ENCODE results near the gene GPBP1. TPM values are rescaled to one million over a fixed set of nuclear protein-coding genes. Genes with fewer than 3 reads are reported as not detected.
"Not testable (repeated sequence)": the region's sequence is repeated elsewhere in the genome, so short reads cannot be mapped to it uniquely, and the experiment has no call there.

Gene GPBP1
- 35.5 and 50.4 TPM in 2 replicates for total RNA-seq

- peak; percentile 97 to 99 for DNase-seq (ENCODE audit: low read depth in 2 of 2)
Measured at GRCh38 chr5:57173319-57174127, at the start of gene GPBP1. TSS of gene GPBP1 (plus strand) at chr5:57174059. CDS start at chr5:57214131, 40,072 bp downstream.

- DNase-seq (ENCODE audit: low read depth in 2 of 2): no peak
Measured at GRCh38 chr5:57128325-57128724, 45.5 kb upstream of the GPBP1 start.

GRCh38 chr5:57133574-57133973 is 40.3 kb upstream of the GPBP1 start:
- no peak for DNase-seq (ENCODE audit: low read depth in 2 of 2)

GRCh38 chr5:57137401-57137800 is 36.5 kb upstream of the GPBP1 start:
- no peak for DNase-seq (ENCODE audit: low read depth in 2 of 2)

- DNase-seq (ENCODE audit: low read depth in 2 of 2): no peak
Measured at GRCh38 chr5:57152316-57152715, 21.5 kb upstream of the GPBP1 start.

- no peak for DNase-seq (ENCODE audit: low read depth in 2 of 2)
Measured at GRCh38 chr5:57155033-57155432, 18.8 kb upstream of the GPBP1 start.

GRCh38 chr5:57157131-57157530 is 16.7 kb upstream of the GPBP1 start:
- DNase-seq (ENCODE audit: low read depth in 2 of 2): no peak

- DNase-seq (ENCODE audit: low read depth in 2 of 2): no peak
Measured at GRCh38 chr5:57157666-57158065, 16.2 kb upstream of the GPBP1 start.

GRCh38 chr5:57163553-57164006 is 10.3 kb upstream of the GPBP1 start:
- DNase-seq (ENCODE audit: low read depth in 2 of 2): no peak

- no peak for DNase-seq (ENCODE audit: low read depth in 2 of 2)
Measured at GRCh38 chr5:57164124-57164523, 9.7 kb upstream of the GPBP1 start.

- DNase-seq (ENCODE audit: low read depth in 2 of 2): not testable (repeated sequence)
Measured at GRCh38 chr5:57165171-57165570, 8.7 kb upstream of the GPBP1 start.

GRCh38 chr5:57166276-57166675 is 7.6 kb upstream of the GPBP1 start:
- DNase-seq (ENCODE audit: low read depth in 2 of 2): no peak

- DNase-seq (ENCODE audit: low read depth in 2 of 2): no peak
Measured at GRCh38 chr5:57167201-57167600, 6.7 kb upstream of the GPBP1 start.

GRCh38 chr5:57170116-57170515 is 3.7 kb upstream of the GPBP1 start:
- DNase-seq (ENCODE audit: low read depth in 2 of 2): not testable (repeated sequence)

- DNase-seq (ENCODE audit: low read depth in 2 of 2): no peak
Measured at GRCh38 chr5:57171816-57172465, 1.9 kb upstream of the GPBP1 start.

- peak; percentile 30 to 33 for DNase-seq (ENCODE audit: low read depth in 2 of 2)
Measured at GRCh38 chr5:57172466-57173318, 1.2 kb upstream of the GPBP1 start.

GRCh38 chr5:57174128-57174889 is 450 bp downstream of the GPBP1 start:
- peak; percentile 36 to 49 for DNase-seq (ENCODE audit: low read depth in 2 of 2)

- no peak for DNase-seq (ENCODE audit: low read depth in 2 of 2)
Measured at GRCh38 chr5:57174890-57175510, 1.1 kb downstream of the GPBP1 start.

- no peak for DNase-seq (ENCODE audit: low read depth in 2 of 2)
Measured at GRCh38 chr5:57175551-57176309, 1.9 kb downstream of the GPBP1 start.

- peak; percentile 33 to 74 for DNase-seq (ENCODE audit: low read depth in 2 of 2)
Measured at GRCh38 chr5:57176350-57176857, 2.5 kb downstream of the GPBP1 start.

All from lung microvascular endothelial cell (primary cell).